HG02852 (cell line): ENCODE data around the gene BRF1.
"Not testable (repeated sequence)": the region's sequence is repeated elsewhere in the genome, so short reads cannot be mapped to it uniquely, and the experiment has no call there.

Experiments
- ATAC-seq: cut with Tn5 transposase; IDR thresholded peaks from one replicate; pipeline ENCODE4 v1.9.1; 2021; ENCODE audit warnings: mild to moderate bottlenecking, moderate library complexity; ENCODE audit not compliant: unreplicated experiment

Gene BRF1

GRCh38 chr14:105316577-105316941 is 15.8 kb upstream of the BRF1 start:
- ATAC-seq, result no peak

GRCh38 chr14:105315941-105316576 is 15.3 kb upstream of the BRF1 start:
- ATAC-seq, result no peak

GRCh38 chr14:105315211-105315721 is 14.5 kb upstream of the BRF1 start:
- peak; percentile 24 for ATAC-seq

- peak; percentile 64 for ATAC-seq
Observed at GRCh38 chr14:105314287-105315200, 13.7 kb upstream of the BRF1 start, which contains the start of gene PACS2. Gene PACS2, plus strand, starts transcription at chr14:105314748. Its CDS starts 171 bp downstream, at chr14:105314919.

- ATAC-seq, result peak; percentile 11
Observed at GRCh38 chr14:105313381-105314286, 12.8 kb upstream of the BRF1 start.

GRCh38 chr14:105312973-105313372 is 12.2 kb upstream of the BRF1 start:
- no peak for ATAC-seq

GRCh38 chr14:105311838-105312237 is 11.0 kb upstream of the BRF1 start:
- no peak for ATAC-seq

- no peak for ATAC-seq
Observed at GRCh38 chr14:105309371-105309770, 8.6 kb upstream of the BRF1 start.

GRCh38 chr14:105307052-105307727 is 6.4 kb upstream of the BRF1 start:
- no peak for ATAC-seq

GRCh38 chr14:105305791-105306190 is 5.0 kb upstream of the BRF1 start:
- ATAC-seq, result no peak

GRCh38 chr14:105305345-105305744 is 4.5 kb upstream of the BRF1 start:
- ATAC-seq, result no peak

GRCh38 chr14:105304565-105304964 is 3.8 kb upstream of the BRF1 start:
- no peak for ATAC-seq

- no peak for ATAC-seq
Observed at GRCh38 chr14:105303949-105304348, 3.1 kb upstream of the BRF1 start.

- not testable (repeated sequence) for ATAC-seq
Observed at GRCh38 chr14:105301915-105302249, 1.1 kb upstream of the BRF1 start.

GRCh38 chr14:105301103-105301914 is 508 bp upstream of the BRF1 start:
- ATAC-seq, result peak; percentile 51

GRCh38 chr14:105299654-105300541 is 903 bp downstream of the BRF1 start:
- ATAC-seq, result peak; percentile 27

GRCh38 chr14:105297311-105297710 is 3.5 kb downstream of the BRF1 start:
- ATAC-seq, result not testable (repeated sequence)

- ATAC-seq, result no peak
Observed at GRCh38 chr14:105294142-105294597, 6.6 kb downstream of the BRF1 start.
